B cell (primary cell): ENCODE measurements around the gene CEP170. TPM values are rescaled to one million over a fixed set of nuclear protein-coding genes. Genes with fewer than 3 reads are reported as not detected.
"Not testable (repeated sequence)": the region's sequence is repeated elsewhere in the genome, so short reads cannot be mapped to it uniquely, and the experiment has no call there.

Source experiments
- ATAC-seq: fragments of 200-7000 bp; cut with Tn5 transposase; one replicate; pipeline ENCODE4 v1.10.0; 2021; ENCODE audit warnings: low read depth, mild to moderate bottlenecking, moderate number of reproducible peaks, moderate library complexity
- CTCF ChIA-PET: fragments of 350-600 bp; sonication (Branson Sonifier 250); formaldehyde crosslinking; loops from one replicate; lab custom pipeline; 2021; ENCODE audit warnings: antibody characterized with exemption, inconsistent platforms; lab: Charles Lee
- POLR2A ChIA-PET: fragments of 350-600 bp; sonication (Branson Sonifier 250); formaldehyde crosslinking; loops from one replicate; lab custom pipeline; 2021; ENCODE audit warnings: antibody characterized with exemption; lab: Charles Lee
- DNase-seq: peaks from one replicate; pipeline ENCODE4 v3.0.0; 2013
- H2AFZ ChIP-seq: 2 replicates; pipeline ENCODE4 v1.6.1; 2012; ENCODE audit warnings: mild to moderate bottlenecking, low read depth, low read length; ENCODE audit not compliant: insufficient read depth, poor library complexity, severe bottlenecking
- H3K27ac ChIP-seq, 2 donors: 1 replicate in 1 of 2; 2 replicates in 1 of 2; pipeline ENCODE4 v1.5.1; 2012 to 2013; ENCODE audit warnings: low read length in 2 of 2, mild to moderate bottlenecking in 2 of 2, moderate library complexity in 1 of 2
- H3K27me3 ChIP-seq, 4 experiments: fragments of 200-600 bp in 1 of 4; sonication (generic) in 1 of 4; replicated peaks in 1 of 4; 1 replicate in 2 of 4; 2 replicates in 2 of 4; pipeline versions ENCODE4 v1.6.1 to v1.7.0; 2013 to 2016; ENCODE audit warnings: low read length in 3 of 4, mild to moderate bottlenecking in 2 of 4, mixed read lengths in 1 of 4, moderate library complexity in 1 of 4; ENCODE audit not compliant: insufficient read depth in 4 of 4, control insufficient read depth in 3 of 4; ENCODE audit errors: control extremely low read depth in 1 of 4
- H3K36me3 ChIP-seq, 2 experiments: replicated peaks in 1 of 2; 1 replicate in 1 of 2; 2 replicates in 1 of 2; pipeline versions ENCODE4 v1.6.1 to v1.7.1; 2013; ENCODE audit warnings: low read length in 1 of 2; ENCODE audit not compliant: insufficient read depth in 2 of 2, control insufficient read depth in 1 of 2; ENCODE audit errors: control extremely low read depth in 1 of 2, extremely low read depth in 1 of 2
- H3K4me1 ChIP-seq, 2 donors: fragments of 200-600 bp in 1 of 2; sonication (generic) in 1 of 2; 1 replicate in 1 of 2; 2 replicates in 1 of 2; pipeline versions ENCODE4 v1.5.1 to v1.6.1; 2013 to 2017; ENCODE audit warnings: low read length in 2 of 2; ENCODE audit not compliant: control insufficient read depth in 2 of 2, insufficient read depth in 2 of 2
- H3K4me2 ChIP-seq: replicated peaks from 2 replicates; pipeline ENCODE3; 2012; ENCODE audit warnings: mild to moderate bottlenecking, low read depth, low read length; ENCODE audit not compliant: poor library complexity, severe bottlenecking
- H3K4me3 ChIP-seq, 5 experiments: fragments of 200-600 bp in 1 of 5; sonication (generic) in 1 of 5; 1 replicate in 3 of 5; 2 replicates in 2 of 5; pipeline versions ENCODE4 v1.5.1 to v1.7.0; 2011 to 2016; ENCODE audit warnings: low read length in 4 of 5, mild to moderate bottlenecking in 4 of 5, low read depth in 2 of 5, control low read depth in 1 of 5, moderate library complexity in 1 of 5; ENCODE audit not compliant: insufficient read depth in 1 of 5; ENCODE audit errors: control extremely low read depth in 1 of 5, extremely low read depth in 1 of 5
- H3K79me2 ChIP-seq: fragments of 200-600 bp; sonication (generic); one replicate; pipeline ENCODE4 v1.6.0; 2016; ENCODE audit warnings: low read length; ENCODE audit not compliant: control insufficient read depth, insufficient read depth
- H3K9ac ChIP-seq: fragments of 200-600 bp; sonication (generic); 2 replicates; pipeline ENCODE4 v1.6.1; 2017; ENCODE audit warnings: mild to moderate bottlenecking, low read length, moderate library complexity
- H3K9me3 ChIP-seq, 3 donors: one replicate each; pipeline versions ENCODE4 v1.6.1 to v1.7.1; 2013; ENCODE audit warnings: low read length in 2 of 3; ENCODE audit not compliant: control insufficient read depth in 2 of 3, insufficient read depth in 1 of 3; ENCODE audit errors: control extremely low read depth in 1 of 3
- H4K20me1 ChIP-seq: 2 replicates; pipeline ENCODE4 v1.6.0; 2012; ENCODE audit warnings: mild to moderate bottlenecking, low read length; ENCODE audit not compliant: insufficient read depth, control insufficient read depth, poor library complexity, severe bottlenecking
- H3K27ac Mint-ChIP-seq: one replicate; pipeline ENCODE4 v1.8.0; 2021; ENCODE audit warnings: mixed read lengths
- H3K27me3 Mint-ChIP-seq: one replicate; pipeline ENCODE4 v1.8.0; 2021; ENCODE audit warnings: mixed read lengths
- H3K4me1 Mint-ChIP-seq: one replicate; pipeline ENCODE4 v1.8.0; 2021; ENCODE audit warnings: mixed read lengths
- H3K4me3 Mint-ChIP-seq: one replicate; pipeline ENCODE4 v1.8.0; 2021; ENCODE audit warnings: mixed read lengths
- H3K9me3 Mint-ChIP-seq: one replicate; pipeline ENCODE4 v1.8.0; 2022; ENCODE audit warnings: mixed read lengths; ENCODE audit not compliant: insufficient read depth
- whole genome bisulfite sequencing: methylation state at CpG from one replicate; pipeline ENCODE4 v1.1.5; 2013; ENCODE audit warnings: missing lambda C conversion rate; ENCODE audit not compliant: insufficient coverage; 5-methylcytosine and 5-hydroxymethylcytosine counted together
- intact Hi-C: fragments of 100-400 bp; cut with micrococcal nuclease; formaldehyde crosslinking; loops from one replicate; pipeline ENCODE4 v1.10.0; 2022
- polyA plus RNA-seq: library from polyadenylated mRNA; depleted of rRNA; stranded (reverse); fragments of >200 nt; gene quantifications from 2 replicates; pipeline ENCODE4 v1.2.3, GENCODE V29; 2012
- total RNA-seq, 2 donors: library from RNA; stranded (reverse); fragments of 120-200 nt in 1 of 2; gene quantifications; 1 replicate in 1 of 2; 2 replicates in 1 of 2; pipeline versions ENCODE4 v1.2.3 to v1.2.4, GENCODE V29; 2013 to 2022

The CEP170 gene
- total and polyA plus RNA-seq, 2 donors (not counting 1 experiment from before 2014, with no cell fraction given): 27.3 to 145 TPM

DNA sequence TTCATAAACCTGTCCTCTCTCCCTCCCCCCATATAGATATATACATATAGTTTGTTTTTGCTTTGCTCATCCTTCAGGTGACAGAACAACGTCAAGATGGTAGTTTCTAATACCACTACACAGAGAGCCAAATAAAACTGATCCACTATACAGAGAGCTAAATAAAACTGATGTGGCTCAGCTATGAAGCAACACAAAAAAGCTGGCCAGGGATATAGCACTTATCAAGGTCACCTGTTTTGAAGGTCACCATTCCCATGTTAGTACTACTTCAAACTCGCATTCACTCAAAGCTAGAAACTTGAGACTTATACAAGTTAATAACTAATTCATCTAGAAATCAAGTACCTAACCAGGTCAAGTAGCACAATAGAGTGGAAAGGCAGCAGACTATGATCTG is 61.8 kb downstream of the CEP170 start:
- H3K9me3 ChIP-seq, CTCF ChIA-PET, H3K4me2 ChIP-seq, ATAC-seq, H3K79me2 ChIP-seq, H3K27me3 ChIP-seq, H3K9ac ChIP-seq, H3K4me1 ChIP-seq, H4K20me1 ChIP-seq, H3K9me3 Mint-ChIP-seq, DNase-seq, H3K27me3 Mint-ChIP-seq, H2AFZ ChIP-seq, intact Hi-C loops, H3K27ac Mint-ChIP-seq, H3K4me3 ChIP-seq, H3K27ac ChIP-seq, POLR2A ChIA-PET, H3K4me3 Mint-ChIP-seq: not testable (repeated sequence)
- H3K36me3 ChIP-seq: peaks cover 1 to 13% of the 10 kb centered on the region in 2 experiments
- H3K4me1 Mint-ChIP-seq: peaks cover 13% of the 10 kb centered on the region
- no CpG with 5 or more reads among the region's 2 CpGs for WGBS

DNA sequence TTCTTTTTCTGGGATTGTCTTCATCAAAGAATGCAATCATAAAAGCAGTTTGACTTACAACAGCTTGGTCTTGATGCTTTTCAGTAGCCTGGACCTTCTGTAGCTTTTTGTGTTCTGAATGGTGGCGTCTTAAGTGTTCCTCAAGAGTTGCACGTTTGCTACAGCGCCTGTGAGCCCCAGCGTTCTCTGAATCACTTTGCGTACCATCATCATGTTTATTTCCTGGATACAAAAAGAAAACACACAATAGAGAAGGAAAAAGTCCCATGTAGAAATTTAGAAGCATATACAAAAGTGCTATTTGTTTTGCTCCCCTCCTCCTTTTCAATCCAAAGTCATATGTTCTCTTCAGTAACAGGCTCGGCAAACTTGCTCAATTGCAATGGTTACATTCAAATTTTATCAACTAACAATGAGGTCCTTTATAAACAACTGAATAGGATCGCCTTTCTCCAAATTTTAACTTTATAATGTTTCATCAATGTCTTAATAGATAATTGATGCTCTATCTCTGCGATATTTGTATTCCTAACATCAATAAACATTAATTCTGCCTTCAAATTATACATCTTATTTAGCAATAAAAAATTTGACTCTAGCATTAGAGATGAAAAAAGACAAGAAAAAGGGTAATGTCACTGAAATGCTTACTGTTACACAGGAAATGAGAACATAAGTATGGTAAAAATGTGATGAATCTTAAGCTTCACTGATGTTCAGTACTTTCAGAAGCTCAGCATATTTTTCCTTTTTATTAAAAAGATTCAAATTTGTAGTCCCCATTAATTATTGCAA is 68.7 kb downstream of the CEP170 start:
- H3K4me3 ChIP-seq, POLR2A ChIA-PET, H4K20me1 ChIP-seq, H3K27ac Mint-ChIP-seq, H3K9me3 Mint-ChIP-seq, H3K4me3 Mint-ChIP-seq, CTCF ChIA-PET, H3K27me3 ChIP-seq, intact Hi-C loops, H3K27me3 Mint-ChIP-seq, H2AFZ ChIP-seq, H3K4me2 ChIP-seq, ATAC-seq, H3K4me1 Mint-ChIP-seq, H3K9ac ChIP-seq, H3K27ac ChIP-seq, H3K9me3 ChIP-seq, H3K36me3 ChIP-seq, H3K4me1 ChIP-seq, DNase-seq, H3K79me2 ChIP-seq: not testable (repeated sequence)
- WGBS: no CpG with 5 or more reads among the region's 8 CpGs

GRCh38 chr1:243184787-243185186 is 70.3 kb downstream of the CEP170 start:
- H3K4me3 Mint-ChIP-seq, intact Hi-C loops, H3K27me3 ChIP-seq, H3K27ac ChIP-seq, H2AFZ ChIP-seq, H3K9me3 Mint-ChIP-seq, H3K4me1 Mint-ChIP-seq, ATAC-seq, DNase-seq, CTCF ChIA-PET, H4K20me1 ChIP-seq, H3K36me3 ChIP-seq, H3K4me1 ChIP-seq, H3K9me3 ChIP-seq, H3K4me2 ChIP-seq, H3K27me3 Mint-ChIP-seq, H3K27ac Mint-ChIP-seq, H3K4me3 ChIP-seq, POLR2A ChIA-PET, H3K9ac ChIP-seq, H3K79me2 ChIP-seq: not testable (repeated sequence)
- 100% methylated on average over 5 of the region's 7 CpGs for WGBS

- H3K4me2 ChIP-seq, H3K27me3 Mint-ChIP-seq, H3K9me3 ChIP-seq, H3K36me3 ChIP-seq, H3K4me3 ChIP-seq, H3K9ac ChIP-seq, H3K4me1 Mint-ChIP-seq, H3K27ac ChIP-seq, H3K27ac Mint-ChIP-seq, H3K4me3 Mint-ChIP-seq, H2AFZ ChIP-seq, H3K27me3 ChIP-seq, DNase-seq, H3K79me2 ChIP-seq, H3K9me3 Mint-ChIP-seq, intact Hi-C loops, H4K20me1 ChIP-seq, ATAC-seq, CTCF ChIA-PET, H3K4me1 ChIP-seq, POLR2A ChIA-PET: not testable (repeated sequence)
These were observed 71.4 kb downstream of the CEP170 start for GRCh38 chr1:243183661-243184060.
